ENCODE data around the gene SPDYE4.

The SPDYE4 gene

GRCh38 chr17:8788998-8789397, 30.7 kb upstream of the SPDYE4 start:
- ChIA-PET CTCF (interaction anchor here (0.7 to 6.8 kb wide), 5 partner anchors 9 to 380 kb away, joined by 3 to 94 read pairs (median 4); partner anchors contain the start of gene MFSD6L), POLR2A (no interaction called here)
- DNase-seq (ENCODE audit: low read depth, low spot score) = no peak

GRCh38 chr17:8785547-8786413, 27.4 kb upstream of the SPDYE4 start:
- no peak for DNase-seq (ENCODE audit: low read depth, low spot score)
- peak; percentile 88 for TF ChIP-seq CTCF (IDR thresholded peaks at IDR 0.05; ENCODE audit: insufficient read depth, low read length, missing control alignments)
- CTCF ChIA-PET = interaction anchor here (0.6 to 6.8 kb wide), 47 partner anchors 8 to 745 kb away, joined by 3 to 94 read pairs (median 4); partner anchors contain the start of genes KRABD2, MFSD6L and NDEL1
- POLR2A ChIA-PET = interaction anchor here (0.5 to 0.6 kb wide), 2 partner anchors 376 to 621 kb away, joined by 3 read pairs; no protein-coding TSS in a partner anchor
- no peak overlapping the region for H3K4me3 ChIP-seq (ENCODE audit: low read depth, low read length)

More at GRCh38 chr17:8788998-8789397, 30.7 kb upstream of the SPDYE4 start:
- H3K4me3 ChIP-seq (ENCODE audit: low read depth, low read length) = no peak overlapping the region
- TF ChIP-seq CTCF (IDR thresholded peaks at IDR 0.05; ENCODE audit: insufficient read depth, low read length, missing control alignments) = no peak

GRCh38 chr17:8782176-8782575, 23.8 kb upstream of the SPDYE4 start:
- POLR2A ChIA-PET = no interaction called here
- DNase-seq (ENCODE audit: low read depth, low spot score) = no peak
- H3K4me3 ChIP-seq (ENCODE audit: low read depth, low read length) = no peak overlapping the region
- CTCF ChIA-PET = interaction anchor here (1.0 to 6.8 kb wide), 3 partner anchors 209 to 373 kb away, joined by 3 to 94 read pairs (median 5); no protein-coding TSS in a partner anchor
- TF ChIP-seq CTCF (IDR thresholded peaks at IDR 0.05; ENCODE audit: insufficient read depth, low read length, missing control alignments) = no peak

- ChIA-PET POLR2A (no interaction called here), CTCF (interaction anchor here (1.0 to 1.5 kb wide), 2 partner anchors 209 to 280 kb away, joined by 3 to 5 read pairs; no protein-coding TSS in a partner anchor)
Measured at GRCh38 chr17:8781776-8782175, 23.4 kb upstream of the SPDYE4 start.

GRCh38 chr17:8776881-8777280, 18.5 kb upstream of the SPDYE4 start:
- no peak overlapping the region for H3K4me3 ChIP-seq (ENCODE audit: low read depth, low read length)
- TF ChIP-seq CTCF (IDR thresholded peaks at IDR 0.05; ENCODE audit: insufficient read depth, low read length, missing control alignments) = no peak
- ChIA-PET CTCF (interaction anchor here (1.0 to 2.1 kb wide), 4 partner anchors 9 to 369 kb away, joined by 3 to 18 read pairs (median 3); no protein-coding TSS in a partner anchor), POLR2A (no interaction called here)
- DNase-seq (ENCODE audit: low read depth, low spot score) = no peak

More at GRCh38 chr17:8781776-8782175, 23.4 kb upstream of the SPDYE4 start:
- H3K4me3 ChIP-seq (ENCODE audit: low read depth, low read length) = no peak overlapping the region
- no peak for TF ChIP-seq CTCF (IDR thresholded peaks at IDR 0.05; ENCODE audit: insufficient read depth, low read length, missing control alignments)
- DNase-seq (ENCODE audit: low read depth, low spot score) = no peak

- no peak for DNase-seq (ENCODE audit: low read depth, low spot score)
- TF ChIP-seq CTCF (IDR thresholded peaks at IDR 0.05; ENCODE audit: insufficient read depth, low read length, missing control alignments) = no peak
- CTCF ChIA-PET = interaction anchor here (1.0 to 2.1 kb wide), 5 partner anchors 8 to 393 kb away, joined by 3 to 18 read pairs (median 3); no protein-coding TSS in a partner anchor
- POLR2A ChIA-PET = no interaction called here
- no peak overlapping the region for H3K4me3 ChIP-seq (ENCODE audit: low read depth, low read length)
Measured at GRCh38 chr17:8776248-8776647, 17.9 kb upstream of the SPDYE4 start.
